NCI-H82 (cell line): ENCODE data around the gene AIF1L.
"Not testable (repeated sequence)": the region's sequence is repeated elsewhere in the genome, so short reads cannot be mapped to it uniquely, and the experiment has no call there.

Experiments used
- DNase-seq: peaks from one replicate; lab custom pipeline; 2025; lab: John Stamatoyannopoulos, UW

AIF1L gene

GRCh38 chr9:131121346-131121745 is 25.0 kb downstream of the AIF1L start:
- DNase-seq, result no peak

- DNase-seq, result no peak
These were observed 25.8 kb downstream of the AIF1L start for GRCh38 chr9:131122158-131122557.

DNA sequence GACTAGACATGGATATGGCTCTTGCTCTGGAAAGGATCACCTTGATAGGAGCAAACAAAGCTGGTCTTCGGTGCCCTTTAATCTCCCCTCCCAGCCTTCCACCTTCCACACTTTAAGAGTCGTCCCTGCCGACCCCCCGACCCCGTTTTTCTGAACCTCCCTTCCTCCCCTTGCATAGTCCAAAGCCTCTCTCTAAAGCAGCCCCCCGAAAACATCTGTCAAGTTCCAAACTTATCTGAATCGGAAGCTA is 28.6 kb downstream of the AIF1L start:
- peak; percentile 75 for DNase-seq

DNA sequence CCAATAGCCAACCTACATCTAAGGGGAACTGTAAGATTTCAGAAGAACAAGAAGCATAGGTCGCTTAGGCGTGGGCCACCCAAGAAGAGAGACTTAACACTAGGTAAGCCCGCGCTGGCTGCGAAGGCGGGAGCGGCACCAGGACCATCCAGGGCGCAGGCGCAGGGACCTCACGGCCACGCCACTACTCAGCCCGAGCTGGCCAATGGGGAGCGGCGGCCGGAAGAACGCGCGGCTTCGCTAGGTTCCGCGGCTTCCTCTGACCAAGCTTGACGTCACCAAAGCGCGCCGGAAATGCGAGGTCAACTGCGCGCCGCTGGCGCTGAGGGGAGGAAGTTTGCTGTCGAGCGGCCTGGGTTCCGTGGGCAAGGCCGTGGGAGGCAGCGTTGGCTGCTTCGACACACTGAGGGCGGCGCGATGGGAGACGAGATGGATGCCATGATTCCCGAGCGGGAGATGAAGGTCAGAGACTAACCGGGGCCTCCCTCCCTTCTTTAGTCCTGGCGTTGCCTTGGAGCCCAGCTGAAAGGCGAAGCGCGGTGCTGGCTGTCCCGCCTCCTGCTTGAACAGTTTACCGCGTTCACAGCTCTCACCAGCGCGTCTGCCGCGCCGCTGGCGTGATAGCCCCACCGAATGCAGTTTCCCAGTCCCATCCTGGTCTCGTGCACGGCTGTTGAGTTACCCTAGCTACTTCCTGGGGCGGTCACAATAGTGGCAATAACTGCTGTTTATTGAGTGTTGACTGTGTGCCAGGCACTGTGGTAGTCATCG is 29.1 kb downstream of the AIF1L start, which contains the start of gene NUP214:
NUP214 (plus strand) TSS at position 299 of the 771 bp plus-strand sequence; CDS start at position 418, 119 bp downstream.
- peak; percentile 99 for DNase-seq

GRCh38 chr9:131126059-131126426 is 29.7 kb downstream of the AIF1L start:
- no peak for DNase-seq

- no peak for DNase-seq
These were observed 32.9 kb downstream of the AIF1L start for GRCh38 chr9:131129183-131129582.

- DNase-seq, result peak; percentile 21
These were observed 42.3 kb downstream of the AIF1L start for GRCh38 chr9:131138676-131139075.

DNA sequence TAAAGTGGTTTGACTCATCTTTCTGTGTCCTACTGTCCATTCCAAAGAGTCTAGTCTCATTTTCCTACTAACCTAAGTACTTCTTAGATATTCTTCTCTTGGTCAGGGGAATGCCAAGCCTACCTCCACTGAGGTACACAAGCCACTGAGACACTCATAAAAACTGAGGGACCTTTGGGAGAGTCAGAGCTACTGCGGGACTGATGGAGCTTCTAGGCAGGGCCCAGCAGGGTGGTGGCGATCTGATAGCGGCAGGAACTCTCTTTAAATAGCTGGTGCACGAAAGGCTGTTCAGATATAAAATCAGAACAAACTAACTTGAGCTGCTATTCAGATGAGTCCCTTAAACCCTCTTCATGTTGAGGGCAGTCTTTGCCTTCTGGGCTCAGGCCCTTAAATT is 43.8 kb downstream of the AIF1L start:
- no peak for DNase-seq

- no peak for DNase-seq
These were observed 44.2 kb downstream of the AIF1L start for GRCh38 chr9:131140550-131140949.

- no peak for DNase-seq
These were observed 45.8 kb downstream of the AIF1L start for GRCh38 chr9:131142160-131142559.

DNA sequence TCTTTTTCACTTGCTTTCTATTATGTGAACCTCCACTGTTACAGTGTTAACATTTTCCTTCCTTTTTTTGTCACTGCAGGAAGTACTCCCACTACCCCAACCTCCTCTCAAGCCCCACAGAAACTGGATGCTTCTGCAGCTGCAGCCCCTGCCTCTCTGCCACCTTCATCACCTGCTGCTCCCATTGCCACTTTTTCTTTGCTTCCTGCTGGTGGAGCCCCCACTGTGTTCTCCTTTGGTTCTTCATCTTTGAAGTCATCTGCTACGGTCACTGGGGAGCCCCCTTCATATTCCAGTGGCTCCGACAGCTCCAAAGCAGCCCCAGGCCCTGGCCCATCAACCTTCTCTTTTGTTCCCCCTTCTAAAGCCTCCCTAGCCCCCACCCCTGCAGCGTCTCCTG is 47.9 kb downstream of the AIF1L start:
- no peak for DNase-seq

DNA sequence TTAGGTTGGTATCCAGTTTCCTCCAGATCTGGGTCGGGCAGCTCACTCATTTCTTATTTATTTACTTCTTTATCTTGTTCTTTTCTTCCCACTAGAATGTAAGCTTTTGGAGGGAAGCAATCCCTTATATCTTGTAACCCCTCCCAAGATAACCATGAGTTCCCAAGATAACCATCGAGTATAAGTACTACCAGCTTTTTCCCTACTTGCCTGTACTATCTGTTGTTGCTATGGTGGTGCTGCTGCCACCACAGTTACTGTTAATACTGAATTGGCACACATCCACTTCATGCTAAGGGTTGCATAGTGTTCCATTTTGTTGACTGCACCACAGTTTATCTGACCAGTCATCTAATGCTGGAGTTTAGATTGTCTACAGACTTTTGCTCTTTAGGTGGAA is 48.9 kb downstream of the AIF1L start:
- no peak for DNase-seq

DNA sequence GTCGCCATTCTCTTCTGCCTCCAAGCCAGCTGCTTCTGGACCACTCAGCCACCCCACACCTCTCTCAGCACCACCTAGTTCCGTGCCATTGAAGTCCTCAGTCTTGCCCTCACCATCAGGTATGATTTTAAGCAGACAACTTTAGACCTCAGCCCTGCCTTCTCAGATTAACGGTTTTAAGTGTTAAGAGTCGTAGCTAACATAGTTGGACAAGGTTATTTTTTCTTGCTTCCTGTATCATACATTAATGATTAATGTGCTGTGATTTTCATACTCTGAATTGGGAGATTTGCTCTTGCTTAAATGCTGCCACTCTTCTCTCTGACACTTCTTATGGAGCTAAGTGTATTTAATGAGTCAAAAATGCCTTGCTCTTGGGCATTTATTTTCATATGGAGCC is 49.9 kb downstream of the AIF1L start:
- DNase-seq, result no peak

DNA sequence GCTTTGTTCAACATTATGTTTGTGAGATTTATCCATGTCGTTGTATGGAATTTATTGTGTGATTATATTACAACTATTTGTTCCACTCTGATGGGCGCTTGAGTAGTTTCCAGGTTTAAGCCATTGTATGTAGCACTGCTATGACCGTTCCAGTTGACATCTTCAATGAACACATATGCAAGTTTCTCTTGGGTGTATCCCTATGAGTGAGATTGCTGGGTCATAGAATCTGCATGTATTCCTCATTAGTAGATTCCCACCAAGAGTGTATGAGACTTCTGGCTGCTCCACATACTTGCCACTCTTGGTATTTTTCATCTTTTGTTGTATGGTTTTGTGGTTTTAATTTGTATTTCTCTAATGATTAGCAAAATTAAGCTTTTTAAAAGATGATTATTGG is 51.9 kb downstream of the AIF1L start:
- no peak for DNase-seq

DNA sequence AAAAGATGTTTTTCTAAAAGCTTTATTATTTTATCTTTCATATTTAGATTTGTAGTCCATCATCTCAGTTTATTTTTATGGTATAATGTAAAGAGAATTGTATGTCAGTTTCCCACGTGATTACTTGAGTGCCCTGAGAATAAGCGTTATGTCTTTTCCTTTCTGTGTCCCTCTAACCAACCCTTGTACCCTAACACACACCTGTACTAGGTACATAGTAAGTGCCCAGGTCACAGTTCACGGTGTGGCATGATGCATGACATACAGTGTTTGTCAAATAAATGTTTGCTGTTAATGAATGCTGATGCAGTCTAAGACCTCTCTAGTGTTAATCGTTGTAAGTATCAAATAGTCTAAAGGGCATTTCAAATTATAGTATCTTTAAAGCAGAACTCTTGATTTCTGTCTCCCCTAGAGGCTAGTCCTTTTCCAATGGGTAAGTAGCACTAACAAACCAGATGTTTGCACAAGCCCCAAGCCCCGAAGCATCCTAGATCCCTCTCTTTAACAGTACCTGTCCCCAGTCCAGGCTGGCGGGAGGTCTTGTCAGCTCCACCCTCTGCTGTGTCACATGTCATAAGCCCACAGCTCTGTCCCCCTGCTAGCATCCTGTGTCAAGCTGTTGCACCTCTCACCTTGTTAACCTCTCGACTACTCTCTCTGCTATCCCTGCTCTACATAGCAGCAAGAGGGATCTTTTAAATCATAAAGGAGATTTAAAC is 52.8 kb downstream of the AIF1L start:
- DNase-seq, result no peak

DNA sequence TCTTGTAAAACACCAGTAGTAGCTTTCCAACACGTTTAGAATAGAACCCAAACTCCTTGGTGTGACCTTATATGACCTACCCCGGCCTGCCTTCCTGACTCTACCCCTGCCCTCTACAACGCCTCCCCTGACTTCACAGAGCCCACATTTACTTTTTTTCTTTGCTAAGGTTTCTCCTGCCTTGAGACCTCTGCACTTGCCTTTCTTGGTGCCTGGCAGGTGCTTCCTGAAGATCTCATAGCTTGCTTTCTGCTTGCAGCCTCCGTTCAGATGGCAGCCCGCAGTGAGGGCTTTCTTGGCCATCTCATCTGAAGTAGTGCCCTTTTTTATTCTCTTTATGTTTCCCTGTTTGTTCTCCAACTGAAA is 53.3 kb downstream of the AIF1L start:
- no peak for DNase-seq

DNA sequence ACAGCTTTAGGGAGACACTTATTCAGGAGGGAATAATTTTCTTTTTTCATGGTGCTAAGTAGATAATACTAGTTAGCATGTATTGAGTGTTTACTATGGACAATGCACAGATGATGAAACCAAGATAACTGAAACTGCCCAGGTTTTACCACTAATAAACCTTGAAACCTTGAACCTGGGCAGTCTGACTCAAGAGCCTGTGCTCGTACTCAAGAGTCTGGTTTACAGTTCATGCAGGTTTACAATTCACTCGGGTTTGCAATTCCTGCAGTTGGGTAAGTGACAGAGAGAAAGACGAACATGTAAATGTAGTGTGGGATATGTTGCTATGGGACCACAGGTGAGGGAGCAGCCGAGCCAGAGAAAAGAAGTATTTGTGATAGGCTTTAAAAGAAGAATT is 57.3 kb downstream of the AIF1L start:
- no peak for DNase-seq

GRCh38 chr9:131158673-131159072 is 62.3 kb downstream of the AIF1L start:
- not testable (repeated sequence) for DNase-seq

DNA sequence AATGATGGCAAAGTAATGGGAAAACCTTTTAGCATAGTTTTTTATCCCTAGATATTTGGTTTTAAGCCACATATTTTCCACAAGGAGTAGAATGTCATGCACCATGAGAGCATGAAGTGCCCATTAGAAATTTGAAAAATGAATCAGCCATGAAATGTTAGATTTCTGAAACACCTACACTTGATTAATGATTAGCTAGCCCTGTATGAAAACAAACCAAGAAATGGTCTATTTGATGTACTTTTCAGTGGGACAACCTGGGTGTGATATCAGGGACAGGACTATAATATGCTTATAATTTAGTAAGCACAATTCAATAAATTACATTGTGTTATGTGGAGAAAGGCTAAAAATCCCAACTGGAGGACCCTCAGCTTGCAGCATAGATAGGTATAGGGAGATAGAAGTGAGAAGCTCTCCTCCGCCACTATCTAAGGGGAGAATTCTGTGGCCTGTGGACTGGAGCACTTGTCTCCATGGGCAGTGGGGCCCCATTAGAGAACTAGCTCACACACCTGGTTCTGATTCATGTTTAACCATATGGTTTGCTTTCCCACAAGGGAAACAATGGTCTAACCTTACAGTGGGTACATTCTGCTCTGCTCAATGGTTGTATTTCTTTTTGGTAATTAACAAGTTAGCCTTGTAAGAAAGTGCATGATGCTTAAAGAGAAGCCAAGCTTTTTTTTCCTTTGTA is 64.2 kb downstream of the AIF1L start:
- DNase-seq, result no peak

DNA sequence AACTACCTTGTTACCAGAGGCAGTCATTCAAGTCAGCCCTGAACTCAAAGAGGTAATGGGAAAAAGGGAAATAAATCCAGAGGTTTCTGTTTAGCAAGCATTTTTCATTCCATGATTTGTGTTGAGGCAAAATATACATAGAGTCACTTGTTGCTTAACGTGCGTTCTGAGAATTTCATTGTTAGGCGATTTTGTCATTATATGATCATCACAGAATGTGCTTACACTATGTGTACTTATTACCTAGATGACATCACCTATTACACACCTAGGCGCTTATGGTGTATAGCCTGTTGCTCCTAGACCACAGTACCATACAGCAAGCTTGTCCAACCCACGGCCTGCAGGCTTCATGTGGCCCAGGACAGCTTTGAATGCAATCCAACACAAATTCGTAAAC is 65.3 kb downstream of the AIF1L start:
- DNase-seq, result no peak

DNA sequence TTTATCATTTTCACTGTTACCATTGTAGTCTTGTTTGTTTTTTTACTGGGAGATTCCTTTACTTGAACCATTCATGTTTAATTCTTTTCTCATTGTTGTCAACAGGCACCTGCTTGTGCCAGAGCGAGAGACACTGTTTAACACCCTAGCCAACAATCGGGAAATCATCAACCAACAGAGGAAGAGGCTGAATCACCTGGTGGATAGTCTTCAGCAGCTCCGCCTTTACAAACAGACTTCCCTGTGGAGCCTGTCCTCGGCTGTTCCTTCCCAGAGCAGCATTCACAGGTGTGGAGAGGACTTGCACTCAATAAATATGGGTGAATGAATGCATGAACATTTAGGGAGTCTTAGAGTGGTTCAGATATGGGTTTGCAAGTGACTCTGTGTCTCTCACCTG is 66.6 kb downstream of the AIF1L start:
- DNase-seq, result no peak

- DNase-seq, result no peak
These were observed 69.2 kb downstream of the AIF1L start for GRCh38 chr9:131165523-131165922.

DNA sequence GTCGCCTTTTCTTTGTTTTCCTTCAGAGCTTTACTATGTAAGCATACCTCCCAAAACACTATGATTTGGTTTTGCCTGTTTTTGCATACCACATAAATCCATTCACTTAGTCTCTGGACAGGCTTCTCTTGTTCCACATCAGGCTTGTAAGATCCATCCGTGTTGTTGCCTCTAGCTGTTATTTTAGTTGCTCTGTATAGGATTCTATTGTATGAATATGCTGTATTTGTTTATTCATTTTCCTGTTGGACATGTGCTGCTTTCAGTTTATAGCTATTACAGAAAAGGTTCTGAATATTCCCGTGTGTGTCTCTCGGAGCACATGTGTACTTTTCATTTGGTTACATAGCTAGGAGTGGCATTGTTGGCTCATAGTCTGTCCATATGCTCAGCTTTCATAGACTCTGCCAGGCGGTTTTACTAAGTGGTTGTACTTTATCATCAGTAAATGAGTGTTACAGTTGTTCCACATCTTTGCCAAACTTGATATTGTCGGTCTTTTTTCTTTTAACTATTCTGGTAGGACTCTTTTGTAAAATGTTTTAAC is 70.9 kb downstream of the AIF1L start:
- no peak for DNase-seq
